Measurements from ENCODE around the gene CPEB4. TPM values are rescaled to one million over a fixed set of nuclear protein-coding genes. Genes with fewer than 3 reads are reported as not detected.

Gene CPEB4
- total and polyA plus RNA-seq, 10 of the 15 experiments (the other 5 are each of a cell fraction or from before 2014, with no cell fraction given): 6.9 to 33.1 (median 20.4) TPM

- no TSS peak for BruUV-seq (replicated peaks)
- WGBS (ENCODE audit: insufficient coverage, insufficient replicate concordance, low lambda C conversion rate, missing lambda C conversion rate): 100% methylated on average over 2 of the region's 2 CpGs
- H3K4me3 ChIP-seq: no peak overlapping the region
- H2AFZ ChIP-seq (ENCODE audit: control insufficient read depth, low read depth, low read length): no peak overlapping the region
- H3K9me3 ChIP-seq (replicated peaks; ENCODE audit: control insufficient read depth, insufficient read depth, low read length): no peaks in the 10 kb centered on the region
- TF ChIP-seq ATF7 (IDR thresholded peaks at IDR 0.05; ENCODE audit: low read depth) (no peak), LARP7 (IDR thresholded peaks at IDR 0.05) (no peak), NBN (IDR thresholded peaks at IDR 0.05) (no peak)
- TF ChIP-seq, protein P1, sequence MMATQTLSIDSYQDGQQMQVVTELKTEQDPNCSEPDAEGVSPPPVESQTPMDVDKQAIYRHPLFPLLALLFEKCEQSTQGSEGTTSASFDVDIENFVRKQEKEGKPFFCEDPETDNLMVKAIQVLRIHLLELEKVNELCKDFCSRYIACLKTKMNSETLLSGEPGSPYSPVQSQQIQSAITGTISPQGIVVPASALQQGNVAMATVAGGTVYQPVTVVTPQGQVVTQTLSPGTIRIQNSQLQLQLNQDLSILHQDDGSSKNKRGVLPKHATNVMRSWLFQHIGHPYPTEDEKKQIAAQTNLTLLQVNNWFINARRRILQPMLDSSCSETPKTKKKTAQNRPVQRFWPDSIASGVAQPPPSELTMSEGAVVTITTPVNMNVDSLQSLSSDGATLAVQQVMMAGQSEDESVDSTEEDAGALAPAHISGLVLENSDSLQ (IDR thresholded peaks at IDR 0.05): no peak
- TF ChIP-seq, protein P2, sequence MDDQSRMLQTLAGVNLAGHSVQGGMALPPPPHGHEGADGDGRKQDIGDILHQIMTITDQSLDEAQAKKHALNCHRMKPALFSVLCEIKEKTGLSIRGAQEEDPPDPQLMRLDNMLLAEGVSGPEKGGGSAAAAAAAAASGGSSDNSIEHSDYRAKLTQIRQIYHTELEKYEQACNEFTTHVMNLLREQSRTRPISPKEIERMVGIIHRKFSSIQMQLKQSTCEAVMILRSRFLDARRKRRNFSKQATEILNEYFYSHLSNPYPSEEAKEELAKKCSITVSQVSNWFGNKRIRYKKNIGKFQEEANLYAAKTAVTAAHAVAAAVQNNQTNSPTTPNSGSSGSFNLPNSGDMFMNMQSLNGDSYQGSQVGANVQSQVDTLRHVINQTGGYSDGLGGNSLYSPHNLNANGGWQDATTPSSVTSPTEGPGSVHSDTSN (IDR thresholded peaks at IDR 0.05; ENCODE audit: insufficient replicate concordance, low read depth, low read length): no peak
- SMC1A ChIA-PET (ENCODE audit: uncharacterized antibody, unreplicated experiment): interaction anchor here (1.7 to 4.2 kb wide), 3 partner anchors 8 to 39 kb away, joined by 8 to 26 read pairs (median 10); no protein-coding TSS in a partner anchor
- no peak for DNase-seq (ENCODE audit: low read depth, low spot score)
- peaks cover 6% of the 10 kb centered on the region; the same call in 1 of the 2 replicates for H3K4me1 ChIP-seq (ENCODE audit: control insufficient read depth, insufficient read depth, low read length)
- H4K20me1 ChIP-seq (ENCODE audit: control insufficient read depth, insufficient read depth): no peaks in the 10 kb centered on the region
- intact Hi-C loops (cut with micrococcal nuclease; ENCODE audit: unreplicated experiment): no loop called here
- RAD21 ChIA-PET (ENCODE audit: unreplicated experiment): interaction anchor here (3.1 kb wide), 1 partner anchor 8 kb away, joined by 11 read pairs; no protein-coding TSS in a partner anchor
- CTCF ChIA-PET: interaction anchor here (1.0 to 2.1 kb wide), 2 partner anchors 9 to 95 kb away, joined by 4 to 13 read pairs; no protein-coding TSS in a partner anchor
- H3K27me3 ChIP-seq (replicated peaks in 1 of 2; ENCODE audit: control insufficient read depth in 2 of 2, insufficient read depth in 2 of 2, low read length in 1 of 2): no peaks in the 10 kb centered on the region
- no peak overlapping the region for H3K4me2 ChIP-seq (ENCODE audit: control insufficient read depth, insufficient read depth)
- POLR2A ChIA-PET: no interaction called here
- no peak for ATAC-seq
- H3K36me3 ChIP-seq (ENCODE audit: control insufficient read depth in 2 of 2, insufficient read depth in 2 of 2, low read length in 1 of 2): peaks cover 2 to 13% of the 10 kb centered on the region in 2 experiments
- H3K79me2 ChIP-seq (ENCODE audit: control insufficient read depth, insufficient read depth, low read length): peaks cover 3% of the 10 kb centered on the region
- H3K9ac ChIP-seq (ENCODE audit: control insufficient read depth, insufficient read depth, low read length): no peak overlapping the region
- in situ Hi-C loops (cut with MboI): no loop called here
- H3K27ac ChIP-seq (ENCODE audit: control insufficient read depth, insufficient read depth): no peak overlapping the region
- no peak for FAIRE-seq
Observed at GRCh38 chr5:173933901-173934300, 45.8 kb downstream of the CPEB4 start.
